HepG2 (cell line): Measurements from ENCODE around the gene S100P. TPM values are rescaled to one million over a fixed set of nuclear protein-coding genes. Genes with fewer than 3 reads are reported as not detected.

Experiments used
- ATAC-seq: fragments of 200-7000 bp; cut with Tn5 transposase; 3 replicates; pipeline ENCODE4 v1.9.1; 2020; ENCODE audit warnings: mild to moderate bottlenecking, moderate library complexity
- BruUV-seq: library from RNA; stranded (reverse); fragments of 400-500 nt; replicated peaks from 2 replicates; lab custom pipeline; 2021; lab: Mats Ljungman, UMichigan
- CTCF ChIA-PET: fragments of 300-600 bp; formaldehyde crosslinking; extraction: SDS; loops from one replicate; lab custom pipeline; 2021; ENCODE audit warnings: low total read pairs, inconsistent platforms, low intra/inter-chr PET ratio; lab: Yijun Ruan, JAX
- POLR2A ChIA-PET: fragments of 350-600 bp; sonication (Branson Sonifier 250); formaldehyde crosslinking; loops from one replicate; lab custom pipeline; 2020; ENCODE audit warnings: antibody characterized with exemption, inconsistent platforms; lab: Yijun Ruan, JAX
- DNase-seq: peaks from one replicate; pipeline ENCODE4 v3.0.0-alpha.2; 2015; ENCODE audit warnings: low spot score
- FAIRE-seq: peaks from 3 replicates; lab custom pipeline; 2011; peaks lifted over from hg19 to GRCh38; lab: Jason Lieb, UNC
- H2AFZ ChIP-seq: one replicate; pipeline ENCODE4 v1.6.1; 2011; ENCODE audit warnings: low read length, inconsistent platforms
- H3K27ac ChIP-seq: fragments of 300-600 bp; 3 replicates; pipeline ENCODE4 v1.8.0; 2011; ENCODE audit warnings: mixed run types, mild to moderate bottlenecking, mixed read lengths, low read length, inconsistent platforms; ENCODE audit not compliant: insufficient read depth; ENCODE audit errors: extremely low read length
- H3K27me3 ChIP-seq, 2 experiments: fragments of 200-600 bp in 1 of 2; 2 replicates in 1 of 2; 3 replicates in 1 of 2; pipeline versions ENCODE4 v1.6.0 to v1.8.0; 2011; ENCODE audit warnings: low read length in 2 of 2, mild to moderate bottlenecking in 2 of 2, moderate library complexity in 2 of 2, inconsistent platforms in 1 of 2; ENCODE audit not compliant: insufficient read depth in 2 of 2, control insufficient read depth in 1 of 2
- H3K36me3 ChIP-seq, 2 experiments: fragments of 200-600 bp in 1 of 2; replicated peaks in 1 of 2; 2 replicates in 1 of 2; 3 replicates in 1 of 2; pipeline versions ENCODE4 v1.5.1 to v1.8.0; 2011; ENCODE audit warnings: low read length in 2 of 2, inconsistent platforms in 1 of 2; ENCODE audit not compliant: insufficient read depth in 2 of 2, control insufficient read depth in 1 of 2
- H3K4me1 ChIP-seq: 2 replicates; pipeline ENCODE4 v1.5.1; 2012; ENCODE audit warnings: low read length, inconsistent platforms; ENCODE audit not compliant: insufficient read depth
- H3K4me2 ChIP-seq: 2 replicates; pipeline ENCODE4 v1.6.0; 2011; ENCODE audit warnings: low read depth, low read length, inconsistent platforms
- H3K4me3 ChIP-seq, 3 experiments: fragments of 200-600 bp in 1 of 3; sonication (generic), shearing (Covaris generic) in 1 of 3; replicated peaks in 1 of 3; 2 replicates each; pipeline ENCODE4 v1.5.1; 2011 to 2016; ENCODE audit warnings: low read length in 3 of 3, inconsistent platforms in 2 of 3, low read depth in 2 of 3, mild to moderate bottlenecking in 2 of 3, control low read depth in 1 of 3, mixed read lengths in 1 of 3; ENCODE audit not compliant: insufficient read depth in 1 of 3
- H3K79me2 ChIP-seq: one replicate; pipeline ENCODE4 v1.6.1; 2011; ENCODE audit warnings: low read length, inconsistent platforms; ENCODE audit not compliant: insufficient read depth
- H3K9ac ChIP-seq: 2 replicates; pipeline ENCODE4 v1.6.0; 2011; ENCODE audit warnings: mild to moderate bottlenecking, low read depth, low read length, inconsistent platforms; ENCODE audit not compliant: insufficient read depth
- H3K9me3 ChIP-seq: 2 replicates; pipeline ENCODE4 v1.5.1; 2012; ENCODE audit warnings: mild to moderate bottlenecking, low read length
- H4K20me1 ChIP-seq: 2 replicates; pipeline ENCODE4 v1.6.0; 2011; ENCODE audit warnings: inconsistent platforms, mild to moderate bottlenecking, low read length, moderate library complexity; ENCODE audit not compliant: insufficient read depth
- ZNF121 ChIP-seq: sonication (generic); formaldehyde crosslinking; IDR thresholded peaks from 2 replicates; pipeline ENCODE4 v1.5.0; 2020; ENCODE audit warnings: mild to moderate bottlenecking, missing genetic modification reagents
- ZNF275 ChIP-seq: sonication (generic); formaldehyde crosslinking; IDR thresholded peaks from 2 replicates; pipeline ENCODE4 v1.8.0; 2022; ENCODE audit warnings: missing genetic modification reagents, mild to moderate bottlenecking, inconsistent platforms, borderline replicate concordance
- WGBS: methylation state at CpG from one replicate; pipeline ENCODE4 v1.1.6; 2017; ENCODE audit warnings: low lambda C conversion rate; 5-methylcytosine and 5-hydroxymethylcytosine counted together
- in situ Hi-C: cut with HindIII; loops from 2 replicates; pipeline ENCODE4 v1.10.0; 2017; ENCODE audit warnings: low pct_unique_long_range_greater_than_20kb; ENCODE audit not compliant: extremely low pct_ligation_motif_present
- intact Hi-C: fragments of 100-400 bp; cut with micrococcal nuclease; formaldehyde crosslinking; loops from one replicate; pipeline ENCODE4 v1.10.0; 2022; ENCODE audit not compliant: unreplicated experiment
- polyA plus RNA-seq, 8 experiments: library from polyadenylated mRNA; depleted of rRNA in 3 of 8; stranded (reverse) in 7 of 8; unstranded in 1 of 8; fragments of >200 nt; fragmentation: Illumina TruSeq in 4 of 8; extraction: Trizol in 4 of 8; gene quantifications; 2 replicates each; pipeline versions ENCODE4 v1.2.1 to v1.2.3, GENCODE V29; 2011 to 2016; ENCODE audit warnings: low read depth in 4 of 8, missing spikeins in 1 of 8, mixed read lengths in 1 of 8; ENCODE audit not compliant: insufficient read depth in 1 of 8
- total RNA-seq, 5 experiments: library from RNA; depleted of rRNA; stranded (reverse); fragments of >200 nt; fragmentation: Illumina TruSeq; extraction: Trizol; gene quantifications; 2 replicates each; pipeline ENCODE4 v1.2.3, GENCODE V29; 2016; ENCODE audit warnings: low read depth in 1 of 5

The S100P gene
- total and polyA plus RNA-seq, 2 of the 13 experiments (the other 11 are each of a cell fraction or from before 2014, with no cell fraction given), result 278 to 1,649 TPM

GRCh38 chr4:6686104-6686787, 7.4 kb upstream of the S100P start:
- no peaks in the 10 kb centered on the region for H3K36me3 ChIP-seq
- H3K27ac ChIP-seq, result no peak overlapping the region
- intact Hi-C loops (loop anchor here (5.0 to 10.0 kb wide), 2 partner anchors 44 to 61 kb away; partner anchors contain the start of gene MRFAP1), in situ Hi-C loops (no loop called here)
- H3K4me3 ChIP-seq, result no peak overlapping the region
- no peak for FAIRE-seq
- H3K79me2 ChIP-seq, result no peaks in the 10 kb centered on the region
- H3K27me3 ChIP-seq, result no peaks in the 10 kb centered on the region
- H3K9me3 ChIP-seq, result no peaks in the 10 kb centered on the region
- no peak overlapping the region for H2AFZ ChIP-seq
- no peak for ATAC-seq
- H4K20me1 ChIP-seq, result no peaks in the 10 kb centered on the region
- BruUV-seq, result no TSS peak
- no peak for DNase-seq
- TF ChIP-seq ZNF121 (peak; percentile 88), ZNF275 (CRISPR knock-in tag) (no peak)
- TF ChIP-seq, all 625 proteins: peak for 1
- Histone ChIP-seq H3K9ac (no peak overlapping the region), H3K4me2 (no peak overlapping the region), H3K4me1 (peaks cover 62% of the 10 kb centered on the region)
- ChIA-PET POLR2A (interaction anchor here (5.5 kb wide), 1 partner anchor 10 kb away, joined by 122 read pairs; a partner anchor contains a TSS), CTCF (no interaction called here)
- WGBS, result 83% methylated on average over 4 of the region's 4 CpGs
